Measurements from ENCODE around the gene GRID2. TPM values are rescaled to one million over a fixed set of nuclear protein-coding genes. Genes with fewer than 3 reads are reported as not detected.

GRID2 gene
- total and polyA plus RNA-seq, 2 of the 4 experiments (the other 2 are of a cell fraction), result under 0.01 TPM; not detected in 1

GRCh38 chr4:93809773-93810172, 1506.0 kb downstream of the GRID2 start:
- Histone ChIP-seq H2BK15ac (ENCODE audit: low read depth, low read length) (no peak overlapping the region), H4K91ac (ENCODE audit: insufficient read depth, low read depth, low read length) (no peak overlapping the region), H3K9me3 (ENCODE audit: control insufficient read depth, insufficient read depth, low read length) (no peaks in the 10 kb centered on the region), H3K9me1 (ENCODE audit: insufficient read depth, low read length) (no peaks in the 10 kb centered on the region), H2AK9ac (replicated peaks; ENCODE audit: low read depth, low read length, poor library complexity) (no peak overlapping the region), H2BK20ac (ENCODE audit: low read depth, low read length) (no peak overlapping the region), H3K9ac (ENCODE audit: low read depth, low read length) (no peak overlapping the region), H3K4me3 (ENCODE audit: insufficient read depth, low read depth, low read length) (no peak overlapping the region), H3K4me1 (ENCODE audit: control insufficient read depth, insufficient read depth, low read length) (no peaks in the 10 kb centered on the region), H4K5ac (ENCODE audit: low read depth, low read length) (no peak overlapping the region), H3K56ac (ENCODE audit: extremely low read depth, insufficient read depth, low read length) (no peak overlapping the region), H3K18ac (ENCODE audit: low read depth, low read length) (no peak overlapping the region), H3K36me3 (ENCODE audit: control insufficient read depth, insufficient read depth, low read length) (no peaks in the 10 kb centered on the region), H2AK5ac (ENCODE audit: low read depth, low read length) (no peak overlapping the region), H3K4ac (ENCODE audit: low read depth, low read length) (no peak overlapping the region), H3K27me3 (ENCODE audit: control insufficient read depth, insufficient read depth, low read length) (no peaks in the 10 kb centered on the region), H3K4me2 (ENCODE audit: low read depth, low read length) (no peak overlapping the region), H2BK120ac (ENCODE audit: low read depth, low read length) (no peak overlapping the region), H2AFZ (replicated peaks; ENCODE audit: low read length, poor library complexity) (no peak overlapping the region), H3K27ac (ENCODE audit: insufficient read depth, low read length) (no peak overlapping the region), H3K14ac (replicated peaks; ENCODE audit: low read depth, low read length) (no peak overlapping the region), H4K8ac (ENCODE audit: low read depth in 2 of 2, low read length in 2 of 2) (no peak overlapping the region), H3K23ac (ENCODE audit: low read depth, low read length) (no peak overlapping the region), H3K79me1 (ENCODE audit: low read depth in 1 of 2, low read length in 2 of 2) (no peaks in the 10 kb centered on the region), H2BK5ac (ENCODE audit: low read depth, low read length, poor library complexity, severe bottlenecking) (no peak overlapping the region), H4K20me1 (ENCODE audit: insufficient read depth, low read length) (no peaks in the 10 kb centered on the region)
- no CpG with 5 or more reads among the region's 4 CpGs for WGBS, 2 experiments (ENCODE audit: extremely low coverage in 2 of 2, insufficient read length in 1 of 2)
- dilution Hi-C loops (cut with HindIII; ENCODE audit: low sequenced_read_pairs, unreplicated experiment) (no loop called here), intact Hi-C loops (cut with micrococcal nuclease) (no loop called here), in situ Hi-C loops (cut with MboI; ENCODE audit: low sequenced_read_pairs) (loop anchor here (25.0 kb wide), 1 partner anchor 778 kb away; no protein-coding TSS in a partner anchor)
- ChIA-PET CTCF (no interaction called here), POLR2A (ENCODE audit: unreplicated experiment) (no interaction called here)
- DNase-seq (no peak), ATAC-seq (ENCODE audit: low read depth) (no peak)
- no peak for TF ChIP-seq ELK1 (IDR thresholded peaks at IDR 0.05; ENCODE audit: borderline replicate concordance, low read depth, low read length)
- TF ChIP-seq CEBPB (IDR thresholded peaks at IDR 0.05; ENCODE audit: low read depth, low read length), result no peak
- no peak for TF ChIP-seq SMC3 (IDR thresholded peaks at IDR 0.05; ENCODE audit: low read depth, low read length)
- TF ChIP-seq RCOR1 (IDR thresholded peaks at IDR 0.05; ENCODE audit: insufficient replicate concordance, low read length), result no peak
- TF ChIP-seq MAZ (IDR thresholded peaks at IDR 0.05; ENCODE audit: borderline replicate concordance, low read depth, low read length), result no peak
- TF ChIP-seq FOS (IDR thresholded peaks at IDR 0.05; ENCODE audit: low read depth, low read length), result no peak
- TF ChIP-seq MAFK (IDR thresholded peaks at IDR 0.05; ENCODE audit: low read depth, low read length), result no peak
- no peak for TF ChIP-seq USF2 (IDR thresholded peaks at IDR 0.05; ENCODE audit: low read depth, low read length)
- TF ChIP-seq CHD1 (IDR thresholded peaks at IDR 0.05; ENCODE audit: low read depth, low read length), result no peak
- no peak for TF ChIP-seq CTCF (conservative IDR thresholded peaks at IDR 0.05; ENCODE audit: low read depth, low read length)
- TF ChIP-seq POLR2A (IDR thresholded peaks at IDR 0.05; ENCODE audit: low read depth, low read length), result no peak
- no peak for TF ChIP-seq NFE2L2 (IDR thresholded peaks at IDR 0.05; ENCODE audit: low read depth, low read length)
- no peak for TF ChIP-seq RFX5 (IDR thresholded peaks at IDR 0.05; ENCODE audit: low read depth, low read length)
- no peak for TF ChIP-seq BHLHE40 (IDR thresholded peaks at IDR 0.05; ENCODE audit: low read depth, low read length)
- no peak for TF ChIP-seq MXI1 (IDR thresholded peaks at IDR 0.05; ENCODE audit: borderline replicate concordance, low read depth, low read length)
- no peak for TF ChIP-seq RAD21 (IDR thresholded peaks at IDR 0.05; ENCODE audit: low read length)
- BruUV-seq (replicated peaks), result no TSS peak
